A673 (cell line): ENCODE measurements around the gene MAPRE3. TPM values are rescaled to one million over a fixed set of nuclear protein-coding genes. Genes with fewer than 3 reads are reported as not detected.

Experiments
- BruUV-seq: library from RNA; stranded (reverse); fragments of 400-500 nt; replicated peaks from 2 replicates; lab custom pipeline; 2021; lab: Mats Ljungman, UMichigan
- CTCF ChIA-PET: fragments of 300-600 bp; sonication (Branson Sonifier 250); formaldehyde crosslinking; loops from one replicate; lab custom pipeline; 2022; ENCODE audit warnings: antibody characterized with exemption; lab: Charles Lee
- POLR2A ChIA-PET: fragments of 300-600 bp; sonication (Branson Sonifier 250); formaldehyde crosslinking; loops from one replicate; lab custom pipeline; 2022; ENCODE audit warnings: antibody characterized with exemption; ENCODE audit not compliant: low non-redundant PET; lab: Charles Lee
- DNase-seq: peaks from one replicate; pipeline ENCODE4 v3.0.0-alpha.2; 2015; ENCODE audit warnings: low spot score
- H3K27ac ChIP-seq: fragments of 200-600 bp; sonication (generic); 2 replicates; pipeline ENCODE4 v1.5.1; 2016; ENCODE audit warnings: mixed run types, low read depth, mild to moderate bottlenecking, mixed read lengths, antibody characterized with exemption, low read length; ENCODE audit not compliant: poor library complexity, severe bottlenecking
- H3K27me3 ChIP-seq: fragments of 200-600 bp; sonication (generic); replicated peaks from 2 replicates; pipeline ENCODE4 v1.6.1; 2017; ENCODE audit warnings: mixed run types, low read depth, mild to moderate bottlenecking, mixed read lengths, antibody characterized with exemption, low read length; ENCODE audit not compliant: insufficient read depth, poor library complexity
- H3K36me3 ChIP-seq: fragments of 200-600 bp; sonication (generic); 2 replicates; pipeline ENCODE4 v1.6.1; 2016; ENCODE audit warnings: mixed run types, mild to moderate bottlenecking, mixed read lengths, antibody characterized with exemption, low read length; ENCODE audit not compliant: insufficient read depth, poor library complexity, severe bottlenecking
- H3K4me1 ChIP-seq: fragments of 200-600 bp; sonication (generic); 2 replicates; pipeline ENCODE4 v1.6.1; 2017; ENCODE audit warnings: mixed run types, mild to moderate bottlenecking, mixed read lengths, antibody characterized with exemption, low read length; ENCODE audit not compliant: insufficient read depth, poor library complexity, severe bottlenecking
- H3K4me3 ChIP-seq: fragments of 200-600 bp; sonication (generic); 2 replicates; pipeline ENCODE4 v1.5.1; 2016; ENCODE audit warnings: low read depth, mixed run types, mild to moderate bottlenecking, mixed read lengths, low read length; ENCODE audit not compliant: poor library complexity, severe bottlenecking
- H3K9me3 ChIP-seq: fragments of 200-600 bp; sonication (generic); 2 replicates; pipeline ENCODE4 v1.6.1; 2016; ENCODE audit warnings: mixed run types, low read depth, mild to moderate bottlenecking, mixed read lengths, antibody characterized with exemption, low read length; ENCODE audit not compliant: poor library complexity, severe bottlenecking
- EZH2 ChIP-seq: fragments of 200-600 bp; sonication (generic); IDR thresholded peaks from 2 replicates; pipeline ENCODE4 v1.6.1; 2017; ENCODE audit warnings: borderline replicate concordance, low read depth, mild to moderate bottlenecking, mixed read lengths, antibody characterized with exemption, low read length; ENCODE audit not compliant: poor library complexity, severe bottlenecking
- intact Hi-C: fragments of 100-400 bp; cut with micrococcal nuclease; formaldehyde crosslinking; loops from one replicate; pipeline ENCODE4 v1.10.0; 2022; ENCODE audit not compliant: unreplicated experiment
- total RNA-seq: library from RNA; stranded (reverse); gene quantifications from 2 replicates; pipeline ENCODE4 v1.2.3, GENCODE V29; 2021
- TF ChIP-seq, protein P1 (sequence below): fragments of 300-800, 200-600 bp; sonication (generic); conservative IDR thresholded peaks from 2 replicates; pipeline ENCODE4 v1.5.1; 2017; ENCODE audit warnings: low read depth, mild to moderate bottlenecking, antibody characterized with exemption, low read length, moderate library complexity, mixed read lengths

The MAPRE3 gene
- total RNA-seq, 1 experiment from 2014 or later: 8.4 TPM

DNA sequence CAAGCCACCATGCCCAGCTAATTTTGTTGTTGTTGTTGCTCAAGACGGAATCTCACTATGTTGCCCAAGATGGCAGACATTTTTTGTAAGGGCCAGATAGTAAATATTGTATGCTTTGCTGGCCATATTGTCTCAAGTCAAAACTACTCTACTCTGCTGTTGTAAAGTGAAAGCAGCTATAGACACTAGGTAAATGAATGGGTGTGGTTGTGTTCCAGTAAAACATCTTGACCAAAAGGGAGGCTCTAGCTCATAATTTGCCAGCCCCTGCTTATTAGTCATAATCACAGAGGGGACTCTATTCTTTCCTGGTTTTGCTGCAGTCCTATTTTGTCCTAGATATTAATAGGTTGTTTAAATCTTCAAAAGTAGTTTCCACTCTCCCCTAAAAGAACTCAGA is 24.5 kb downstream of the MAPRE3 start:
- Histone ChIP-seq H3K4me3 (no peak overlapping the region), H3K9me3 (no peaks in the 10 kb centered on the region), H3K27ac (no peak overlapping the region), H3K27me3 (no peaks in the 10 kb centered on the region), H3K4me1 (no peaks in the 10 kb centered on the region), H3K36me3 (no peaks in the 10 kb centered on the region)
- intact Hi-C loops: no loop called here
- CTCF ChIA-PET: no interaction called here
- DNase-seq: no peak
- POLR2A ChIA-PET: interaction anchor here (0.6 kb wide), 1 partner anchor 11 kb away, joined by 3 read pairs; no protein-coding TSS in a partner anchor
- BruUV-seq: no TSS peak
- no peak for TF ChIP-seq EZH2
- TF ChIP-seq, protein P1, sequence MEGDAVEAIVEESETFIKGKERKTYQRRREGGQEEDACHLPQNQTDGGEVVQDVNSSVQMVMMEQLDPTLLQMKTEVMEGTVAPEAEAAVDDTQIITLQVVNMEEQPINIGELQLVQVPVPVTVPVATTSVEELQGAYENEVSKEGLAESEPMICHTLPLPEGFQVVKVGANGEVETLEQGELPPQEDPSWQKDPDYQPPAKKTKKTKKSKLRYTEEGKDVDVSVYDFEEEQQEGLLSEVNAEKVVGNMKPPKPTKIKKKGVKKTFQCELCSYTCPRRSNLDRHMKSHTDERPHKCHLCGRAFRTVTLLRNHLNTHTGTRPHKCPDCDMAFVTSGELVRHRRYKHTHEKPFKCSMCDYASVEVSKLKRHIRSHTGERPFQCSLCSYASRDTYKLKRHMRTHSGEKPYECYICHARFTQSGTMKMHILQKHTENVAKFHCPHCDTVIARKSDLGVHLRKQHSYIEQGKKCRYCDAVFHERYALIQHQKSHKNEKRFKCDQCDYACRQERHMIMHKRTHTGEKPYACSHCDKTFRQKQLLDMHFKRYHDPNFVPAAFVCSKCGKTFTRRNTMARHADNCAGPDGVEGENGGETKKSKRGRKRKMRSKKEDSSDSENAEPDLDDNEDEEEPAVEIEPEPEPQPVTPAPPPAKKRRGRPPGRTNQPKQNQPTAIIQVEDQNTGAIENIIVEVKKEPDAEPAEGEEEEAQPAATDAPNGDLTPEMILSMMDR: no peak

DNA sequence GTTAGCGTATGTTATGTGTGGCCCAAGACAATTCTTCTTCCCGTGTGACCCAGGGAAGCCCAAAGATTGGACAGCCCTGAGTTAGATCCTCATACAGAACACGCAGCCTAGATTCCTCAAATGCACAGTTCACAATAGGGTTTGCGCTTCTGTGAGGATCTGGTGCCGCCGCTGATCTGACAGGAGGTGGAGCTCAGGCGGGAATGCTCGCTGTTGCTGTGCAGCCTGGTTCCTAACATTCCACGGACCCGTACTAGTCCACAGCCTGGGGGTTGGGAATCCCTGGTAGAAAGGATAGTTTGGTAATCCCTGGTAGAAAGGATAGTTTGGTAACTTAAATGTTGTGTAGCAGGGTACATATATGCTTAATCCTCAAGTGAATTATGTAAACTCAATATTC is 27.0 kb downstream of the MAPRE3 start:
- TF ChIP-seq, protein P1: no peak
- no peak for TF ChIP-seq EZH2
- POLR2A ChIA-PET: no interaction called here

DNA sequence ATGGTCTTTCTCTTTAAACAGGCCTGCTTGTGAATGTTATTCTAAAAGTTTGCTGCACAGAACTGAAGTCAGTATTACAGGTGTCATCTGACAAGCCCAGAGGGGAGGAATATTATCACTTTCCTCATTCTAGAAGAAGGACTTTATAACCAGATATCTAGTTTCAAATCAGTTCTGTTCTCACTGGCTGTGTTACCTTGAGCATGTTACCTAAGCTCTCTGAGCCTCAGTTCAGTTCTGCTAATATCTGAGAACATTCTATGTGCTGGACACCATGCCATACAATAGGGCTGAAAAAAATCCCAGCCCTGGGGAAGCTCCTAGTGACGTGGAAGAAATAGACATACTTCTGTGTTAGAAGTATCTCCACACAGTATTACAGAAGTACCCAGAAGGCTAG is 27.9 kb downstream of the MAPRE3 start:
- Histone ChIP-seq H3K9me3 (no peaks in the 10 kb centered on the region), H3K4me1 (no peaks in the 10 kb centered on the region), H3K36me3 (no peaks in the 10 kb centered on the region), H3K27ac (no peak overlapping the region), H3K4me3 (no peak overlapping the region), H3K27me3 (no peaks in the 10 kb centered on the region)
- POLR2A ChIA-PET: no interaction called here
- TF ChIP-seq EZH2: no peak
- TF ChIP-seq, protein P1: no peak
- CTCF ChIA-PET: no interaction called here
- BruUV-seq: no TSS peak
- intact Hi-C loops: no loop called here
- no peak for DNase-seq

More for the DNA sequence above, 27.0 kb downstream of the MAPRE3 start:
- H3K36me3 ChIP-seq: no peaks in the 10 kb centered on the region
- intact Hi-C loops: no loop called here
- no peaks in the 10 kb centered on the region for H3K4me1 ChIP-seq
- H3K27ac ChIP-seq: no peak overlapping the region
- no peak for DNase-seq
- CTCF ChIA-PET: interaction anchor here (0.6 to 0.8 kb wide), 2 partner anchors 19 to 36 kb away, joined by 4 to 7 read pairs; no protein-coding TSS in a partner anchor
- no peak overlapping the region for H3K4me3 ChIP-seq
- no peaks in the 10 kb centered on the region for H3K27me3 ChIP-seq
- H3K9me3 ChIP-seq: no peaks in the 10 kb centered on the region
- no TSS peak for BruUV-seq
